ENCODE data around the gene GNG8. TPM values are rescaled to one million over a fixed set of nuclear protein-coding genes. Genes with fewer than 3 reads are reported as not detected.

The GNG8 gene
- total and polyA plus RNA-seq, 9 of the 15 experiments (the other 6 are each of a cell fraction or from before 2014, with no cell fraction given) = 1.3 TPM; not detected in 8

DNA sequence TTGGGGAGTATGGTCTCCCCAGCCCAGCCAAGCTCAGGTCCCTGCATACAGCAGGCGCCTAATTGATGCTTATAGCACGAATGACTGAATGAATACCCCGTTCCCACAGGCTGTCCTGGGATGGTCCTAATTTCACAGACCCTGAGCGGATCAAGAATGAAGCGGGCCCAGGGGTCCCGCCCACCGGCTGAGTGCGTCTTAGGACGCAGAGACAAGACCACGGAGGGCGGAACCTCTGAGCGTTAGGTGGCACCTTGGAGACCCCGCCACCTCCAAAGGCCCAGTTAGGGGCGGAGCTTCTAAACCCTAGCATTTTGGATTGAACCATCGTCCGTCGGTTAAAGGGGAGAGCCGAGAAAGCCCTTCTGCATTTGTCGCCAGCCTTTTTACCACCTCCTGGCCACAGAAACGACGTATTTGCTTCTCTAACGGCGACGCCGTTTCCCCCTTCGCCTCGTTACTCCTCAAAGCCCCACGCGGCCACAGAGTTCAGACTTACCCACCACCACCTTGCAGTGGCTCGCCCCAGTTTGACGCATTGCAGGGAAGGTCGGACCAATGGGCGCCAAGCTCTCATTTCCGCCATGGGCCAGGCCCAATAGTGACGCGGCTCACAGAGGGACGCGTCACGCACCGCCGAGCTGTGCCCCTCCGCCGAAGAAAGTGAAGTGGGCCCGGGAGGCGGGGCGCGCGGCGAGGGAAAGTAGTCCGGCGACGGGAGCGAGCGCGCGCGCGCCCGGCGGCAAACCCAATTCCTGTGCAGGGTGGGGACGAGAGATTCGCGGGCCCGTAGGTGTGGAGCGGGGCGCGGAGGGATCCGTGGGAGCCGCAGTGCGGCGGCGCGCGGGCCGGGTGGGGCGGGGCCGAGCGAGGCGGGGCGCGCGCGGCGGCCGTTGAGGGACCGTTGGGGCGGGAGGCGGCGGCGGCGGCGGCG is 35.4 kb downstream of the GNG8 start (continued):
- TF ChIP-seq, protein P1, sequence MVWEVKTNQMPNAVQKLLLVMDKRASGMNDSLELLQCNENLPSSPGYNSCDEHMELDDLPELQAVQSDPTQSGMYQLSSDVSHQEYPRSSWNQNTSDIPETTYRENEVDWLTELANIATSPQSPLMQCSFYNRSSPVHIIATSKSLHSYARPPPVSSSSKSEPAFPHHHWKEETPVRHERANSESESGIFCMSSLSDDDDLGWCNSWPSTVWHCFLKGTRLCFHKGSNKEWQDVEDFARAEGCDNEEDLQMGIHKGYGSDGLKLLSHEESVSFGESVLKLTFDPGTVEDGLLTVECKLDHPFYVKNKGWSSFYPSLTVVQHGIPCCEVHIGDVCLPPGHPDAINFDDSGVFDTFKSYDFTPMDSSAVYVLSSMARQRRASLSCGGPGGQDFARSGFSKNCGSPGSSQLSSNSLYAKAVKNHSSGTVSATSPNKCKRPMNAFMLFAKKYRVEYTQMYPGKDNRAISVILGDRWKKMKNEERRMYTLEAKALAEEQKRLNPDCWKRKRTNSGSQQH (CRISPR knock-in tag; IDR thresholded peaks at IDR 0.05) = peak; percentile 19; the same call in 1 of the 2 replicates
- peak; percentile 44; the same call in 1 of the 2 replicates for TF ChIP-seq EGR1 (conservative IDR thresholded peaks at IDR 0.05)
- peak; percentile 99 for TF ChIP-seq ZNF589 (CRISPR knock-in tag; IDR thresholded peaks at IDR 0.05; ENCODE audit: low read depth)
- TF ChIP-seq CREM (IDR thresholded peaks at IDR 0.05; ENCODE audit: low read depth) = peak; percentile 93
- TF ChIP-seq MYBL2 (IDR thresholded peaks at IDR 0.05; ENCODE audit: low read depth) = peak; percentile 74
- no peak for TF ChIP-seq MYBL2 (CRISPR knock-in tag; IDR thresholded peaks at IDR 0.05; ENCODE audit: borderline replicate concordance)
- TF ChIP-seq, protein P2, sequence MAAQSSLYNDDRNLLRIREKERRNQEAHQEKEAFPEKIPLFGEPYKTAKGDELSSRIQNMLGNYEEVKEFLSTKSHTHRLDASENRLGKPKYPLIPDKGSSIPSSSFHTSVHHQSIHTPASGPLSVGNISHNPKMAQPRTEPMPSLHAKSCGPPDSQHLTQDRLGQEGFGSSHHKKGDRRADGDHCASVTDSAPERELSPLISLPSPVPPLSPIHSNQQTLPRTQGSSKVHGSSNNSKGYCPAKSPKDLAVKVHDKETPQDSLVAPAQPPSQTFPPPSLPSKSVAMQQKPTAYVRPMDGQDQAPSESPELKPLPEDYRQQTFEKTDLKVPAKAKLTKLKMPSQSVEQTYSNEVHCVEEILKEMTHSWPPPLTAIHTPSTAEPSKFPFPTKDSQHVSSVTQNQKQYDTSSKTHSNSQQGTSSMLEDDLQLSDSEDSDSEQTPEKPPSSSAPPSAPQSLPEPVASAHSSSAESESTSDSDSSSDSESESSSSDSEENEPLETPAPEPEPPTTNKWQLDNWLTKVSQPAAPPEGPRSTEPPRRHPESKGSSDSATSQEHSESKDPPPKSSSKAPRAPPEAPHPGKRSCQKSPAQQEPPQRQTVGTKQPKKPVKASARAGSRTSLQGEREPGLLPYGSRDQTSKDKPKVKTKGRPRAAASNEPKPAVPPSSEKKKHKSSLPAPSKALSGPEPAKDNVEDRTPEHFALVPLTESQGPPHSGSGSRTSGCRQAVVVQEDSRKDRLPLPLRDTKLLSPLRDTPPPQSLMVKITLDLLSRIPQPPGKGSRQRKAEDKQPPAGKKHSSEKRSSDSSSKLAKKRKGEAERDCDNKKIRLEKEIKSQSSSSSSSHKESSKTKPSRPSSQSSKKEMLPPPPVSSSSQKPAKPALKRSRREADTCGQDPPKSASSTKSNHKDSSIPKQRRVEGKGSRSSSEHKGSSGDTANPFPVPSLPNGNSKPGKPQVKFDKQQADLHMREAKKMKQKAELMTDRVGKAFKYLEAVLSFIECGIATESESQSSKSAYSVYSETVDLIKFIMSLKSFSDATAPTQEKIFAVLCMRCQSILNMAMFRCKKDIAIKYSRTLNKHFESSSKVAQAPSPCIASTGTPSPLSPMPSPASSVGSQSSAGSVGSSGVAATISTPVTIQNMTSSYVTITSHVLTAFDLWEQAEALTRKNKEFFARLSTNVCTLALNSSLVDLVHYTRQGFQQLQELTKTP (IDR thresholded peaks at IDR 0.05; ENCODE audit: low read depth in 1 of 2, partially characterized antibody in 2 of 2) = peak in 1 of 2 experiments; percentile 62
- peak; percentile 56 for TF ChIP-seq TEAD4 (IDR thresholded peaks at IDR 0.05; ENCODE audit: low read length)
- no peak for TF ChIP-seq TEAD4 (CRISPR knock-in tag; IDR thresholded peaks at IDR 0.05; ENCODE audit: borderline replicate concordance)
- TF ChIP-seq ZNF830 (CRISPR knock-in tag; IDR thresholded peaks at IDR 0.05) = 0 out of 2 replicates have a peak, but pooled peaks have one; percentile 13
- peak; percentile 93 for TF ChIP-seq KDM5B (IDR thresholded peaks at IDR 0.05; ENCODE audit: insufficient replicate concordance, low read depth, low read length)
- TF ChIP-seq ZNF583 (CRISPR knock-in tag; IDR thresholded peaks at IDR 0.05) = peak; percentile 90
- TF ChIP-seq, protein P3, sequence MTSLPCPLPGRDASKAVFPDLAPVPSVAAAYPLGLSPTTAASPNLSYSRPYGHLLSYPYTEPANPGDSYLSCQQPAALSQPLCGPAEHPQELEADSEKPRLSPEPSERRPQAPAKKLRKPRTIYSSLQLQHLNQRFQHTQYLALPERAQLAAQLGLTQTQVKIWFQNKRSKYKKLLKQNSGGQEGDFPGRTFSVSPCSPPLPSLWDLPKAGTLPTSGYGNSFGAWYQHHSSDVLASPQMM (CRISPR knock-in tag; IDR thresholded peaks at IDR 0.05) = no peak
- TF ChIP-seq CC2D1A (IDR thresholded peaks at IDR 0.05) = peak; percentile 66; the same call in 1 of the 2 replicates
- TF ChIP-seq BRD4 (IDR thresholded peaks at IDR 0.05) = peak; percentile 89; the same call in 1 of the 2 replicates
- TF ChIP-seq XRCC4 (IDR thresholded peaks at IDR 0.05; ENCODE audit: extremely low read depth, insufficient read depth, insufficient read length) = no peak
- TF ChIP-seq SMARCE1 (IDR thresholded peaks at IDR 0.05) = 0 out of 2 replicates have a peak, but pooled peaks have one; percentile 22
- peak; percentile 93 for TF ChIP-seq HDAC8 (tag; IDR thresholded peaks at IDR 0.05)

Data from K562 (cell line).